ENCODE results near the gene TLNRD1. TPM values are rescaled to one million over a fixed set of nuclear protein-coding genes. Genes with fewer than 3 reads are reported as not detected.

TLNRD1 gene
- total RNA-seq, 1 donor from 2014 or later = 8.6 TPM

GRCh38 chr15:80978685-80979329 is 21.9 kb upstream of the TLNRD1 start:
- no peak for DNase-seq

- no peak for DNase-seq
These were observed 21.1 kb upstream of the TLNRD1 start for GRCh38 chr15:80979538-80980200.

GRCh38 chr15:80982205-80982604 is 18.5 kb upstream of the TLNRD1 start:
- no peak for DNase-seq

GRCh38 chr15:80982839-80983238 is 17.9 kb upstream of the TLNRD1 start:
- DNase-seq = no peak

- no peak for DNase-seq
These were observed 15.9 kb upstream of the TLNRD1 start for GRCh38 chr15:80984856-80985255.

- DNase-seq = no peak
These were observed 14.7 kb upstream of the TLNRD1 start for GRCh38 chr15:80985981-80986380.

GRCh38 chr15:80986487-80986886 is 14.2 kb upstream of the TLNRD1 start:
- no peak for DNase-seq

GRCh38 chr15:80988148-80988796 is 12.5 kb upstream of the TLNRD1 start:
- DNase-seq = no peak

GRCh38 chr15:80989081-80989517 is 11.6 kb upstream of the TLNRD1 start:
- DNase-seq = no peak

- peak; percentile 96 for DNase-seq
These were observed 10.9 kb upstream of the TLNRD1 start, which contains the start of gene MESD for GRCh38 chr15:80989518-80990478. TSS of gene MESD (minus strand) at chr15:80989819. CDS start at chr15:80989791, 28 bp downstream.

- no peak for DNase-seq
These were observed 9.8 kb upstream of the TLNRD1 start for GRCh38 chr15:80990955-80991354.

GRCh38 chr15:80991421-80991820 is 9.3 kb upstream of the TLNRD1 start:
- peak; percentile 50 for DNase-seq

GRCh38 chr15:80992006-80992405 is 8.7 kb upstream of the TLNRD1 start:
- DNase-seq = no peak

- no peak for DNase-seq
These were observed 8.3 kb upstream of the TLNRD1 start for GRCh38 chr15:80992441-80992840.

GRCh38 chr15:80996247-80996646 is 4.5 kb upstream of the TLNRD1 start:
- DNase-seq = no peak

- no peak for DNase-seq
These were observed 3.0 kb upstream of the TLNRD1 start for GRCh38 chr15:80997692-80998091.

GRCh38 chr15:80998251-80998650 is 2.5 kb upstream of the TLNRD1 start:
- no peak for DNase-seq

GRCh38 chr15:80999623-81000036 is 1.1 kb upstream of the TLNRD1 start:
- DNase-seq = no peak

- no peak for DNase-seq
These were observed 539 bp upstream of the TLNRD1 start for GRCh38 chr15:81000144-81000623.

- peak; percentile 32 for DNase-seq
These were observed 657 bp downstream of the TLNRD1 start for GRCh38 chr15:81001152-81002008.

- DNase-seq = no peak
These were observed 1.2 kb downstream of the TLNRD1 start for GRCh38 chr15:81002009-81002330.

Measured in occipital lobe (tissue), 2 donors.